Measurements from ENCODE around the gene SSX2IP. TPM values are rescaled to one million over a fixed set of nuclear protein-coding genes. Genes with fewer than 3 reads are reported as not detected.

Gene SSX2IP
- total RNA-seq, 4 donors from 2014 or later: 1.5 to 3.9 (median 3.2) TPM

DNA sequence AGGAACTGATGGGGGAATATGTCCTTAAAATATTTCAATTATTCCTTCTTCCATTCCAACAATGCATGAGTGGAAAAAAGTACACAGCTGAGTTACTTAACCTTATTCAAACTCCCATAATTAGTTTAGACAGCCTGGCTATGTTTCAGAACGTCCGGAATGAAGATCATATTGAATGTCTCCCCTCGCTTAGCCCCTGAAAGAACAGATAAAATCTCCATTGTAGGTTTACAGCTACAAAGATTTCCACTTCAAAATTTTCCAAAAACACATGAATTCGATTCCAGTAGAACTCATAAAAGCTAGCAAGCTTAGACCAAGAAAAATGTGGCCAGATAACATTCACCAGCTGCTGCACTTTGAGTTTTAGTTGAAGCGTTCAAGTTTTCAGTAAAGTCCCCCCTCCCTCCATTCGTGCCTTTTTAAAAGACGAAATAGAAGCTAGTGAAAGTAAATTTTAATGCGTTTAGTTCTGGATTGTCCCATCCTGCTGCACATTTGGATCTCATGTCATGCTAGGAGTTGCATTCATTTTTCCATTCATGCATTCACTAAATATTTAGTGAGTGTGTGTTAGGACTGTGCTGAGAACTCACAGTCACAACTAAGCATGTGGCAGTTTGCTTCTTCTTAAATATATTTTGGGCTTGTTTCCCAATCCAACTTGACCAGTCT, 29.4 kb upstream of the SSX2IP start:
- TF ChIP-seq, protein P1, sequence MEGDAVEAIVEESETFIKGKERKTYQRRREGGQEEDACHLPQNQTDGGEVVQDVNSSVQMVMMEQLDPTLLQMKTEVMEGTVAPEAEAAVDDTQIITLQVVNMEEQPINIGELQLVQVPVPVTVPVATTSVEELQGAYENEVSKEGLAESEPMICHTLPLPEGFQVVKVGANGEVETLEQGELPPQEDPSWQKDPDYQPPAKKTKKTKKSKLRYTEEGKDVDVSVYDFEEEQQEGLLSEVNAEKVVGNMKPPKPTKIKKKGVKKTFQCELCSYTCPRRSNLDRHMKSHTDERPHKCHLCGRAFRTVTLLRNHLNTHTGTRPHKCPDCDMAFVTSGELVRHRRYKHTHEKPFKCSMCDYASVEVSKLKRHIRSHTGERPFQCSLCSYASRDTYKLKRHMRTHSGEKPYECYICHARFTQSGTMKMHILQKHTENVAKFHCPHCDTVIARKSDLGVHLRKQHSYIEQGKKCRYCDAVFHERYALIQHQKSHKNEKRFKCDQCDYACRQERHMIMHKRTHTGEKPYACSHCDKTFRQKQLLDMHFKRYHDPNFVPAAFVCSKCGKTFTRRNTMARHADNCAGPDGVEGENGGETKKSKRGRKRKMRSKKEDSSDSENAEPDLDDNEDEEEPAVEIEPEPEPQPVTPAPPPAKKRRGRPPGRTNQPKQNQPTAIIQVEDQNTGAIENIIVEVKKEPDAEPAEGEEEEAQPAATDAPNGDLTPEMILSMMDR (IDR thresholded peaks at IDR 0.05; ENCODE audit: low read depth): no peak

DNA sequence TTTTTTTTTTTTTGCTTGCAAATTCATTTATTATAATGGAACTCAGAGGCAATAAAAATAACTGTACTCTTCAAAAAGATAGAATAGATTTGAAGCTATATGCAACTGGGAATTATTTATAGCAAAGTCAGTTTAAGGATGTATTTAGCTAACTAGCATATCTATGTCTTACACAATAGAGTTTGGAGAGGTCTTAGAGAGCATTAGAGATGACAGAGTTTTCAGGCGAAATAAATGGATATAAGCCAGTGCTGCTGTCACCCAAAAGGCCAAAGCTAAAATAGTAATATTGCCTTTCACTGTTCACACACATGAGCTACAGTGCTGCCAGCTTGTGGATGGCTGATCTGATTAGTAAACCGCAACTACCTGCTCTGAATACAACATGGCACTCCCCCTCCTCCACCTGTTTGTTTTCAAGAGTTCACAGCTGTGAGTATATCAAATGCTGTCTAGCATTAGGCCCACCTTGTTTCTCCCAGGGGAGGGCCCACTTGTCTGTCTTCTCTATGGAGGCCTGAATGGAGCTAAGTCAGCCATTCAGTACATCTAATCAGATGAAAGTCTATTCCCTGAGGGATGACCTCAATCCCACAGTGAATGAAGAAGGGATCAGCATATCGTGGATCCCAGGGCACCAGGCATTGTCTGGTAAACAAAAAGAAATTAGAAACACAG, 25.2 kb upstream of the SSX2IP start:
- TF ChIP-seq, protein P1 (IDR thresholded peaks at IDR 0.05; ENCODE audit: low read depth): no peak

DNA sequence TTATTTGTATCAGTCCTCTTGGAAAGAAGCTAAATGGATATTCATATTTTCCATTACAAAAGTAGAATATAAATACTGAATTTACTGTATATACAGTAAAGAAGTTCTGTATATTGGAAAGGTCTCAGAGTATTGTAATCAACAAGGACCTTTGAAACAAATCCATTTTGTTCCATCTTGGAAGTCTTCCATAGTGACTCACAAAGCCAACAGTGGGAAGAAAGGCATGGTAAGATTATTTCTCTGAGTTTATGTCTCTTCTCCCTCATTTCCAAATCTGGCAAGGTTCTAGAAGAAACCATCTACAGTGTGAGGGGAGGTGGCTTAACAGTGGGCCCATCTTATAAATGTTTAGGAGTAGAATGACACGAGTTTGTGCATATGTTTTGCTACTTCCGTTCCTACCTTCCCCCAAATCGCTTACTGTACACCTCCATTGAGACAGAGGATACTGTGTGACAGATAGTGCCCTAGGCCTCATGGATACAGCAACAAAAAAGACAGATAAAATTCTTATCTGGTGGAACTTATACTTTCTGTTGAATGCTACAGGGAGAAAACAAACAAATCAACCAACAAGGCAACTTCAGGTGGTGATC, 22.1 kb upstream of the SSX2IP start:
- TF ChIP-seq, protein P1 (IDR thresholded peaks at IDR 0.05; ENCODE audit: low read depth): no peak

DNA sequence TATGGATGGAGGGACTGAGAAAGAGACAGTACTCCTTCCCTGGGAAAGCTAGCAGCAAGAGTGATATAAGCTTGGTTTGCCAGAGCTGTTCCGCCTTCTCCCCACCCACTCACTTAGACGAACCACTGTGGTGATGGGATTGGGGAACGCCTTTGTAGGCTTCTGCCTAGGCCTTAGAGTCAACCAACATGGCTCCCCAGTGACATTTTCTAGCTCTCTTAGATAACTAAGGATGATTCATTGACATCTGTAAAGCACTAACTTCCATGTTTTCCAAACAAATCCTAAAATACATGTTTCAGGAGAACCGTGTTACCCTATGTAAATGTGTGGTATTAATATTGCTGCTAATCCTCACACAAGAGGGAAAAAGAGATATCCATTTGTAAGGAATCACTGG, 21.6 kb upstream of the SSX2IP start:
- TF ChIP-seq, protein P1 (IDR thresholded peaks at IDR 0.05; ENCODE audit: low read depth): no peak

DNA sequence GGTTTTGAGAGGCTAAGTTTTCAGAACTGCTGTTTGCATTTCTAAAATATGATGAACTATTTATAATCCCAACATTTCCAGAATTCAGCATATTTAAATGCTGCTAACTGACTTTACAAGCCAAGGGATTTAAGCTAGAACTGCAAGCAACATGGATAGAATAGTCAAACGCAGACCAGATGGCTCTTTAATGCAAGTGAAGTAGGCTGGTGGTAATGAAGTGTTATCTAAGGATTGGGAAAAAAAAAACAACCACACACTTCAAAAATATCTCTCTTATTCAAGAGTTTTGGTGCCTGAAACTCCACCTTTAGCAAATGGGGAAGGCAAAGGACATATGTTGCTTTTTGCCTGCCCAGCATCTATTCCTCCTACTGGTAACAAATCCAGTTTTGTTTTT, 20.9 kb upstream of the SSX2IP start:
- TF ChIP-seq, protein P1 (IDR thresholded peaks at IDR 0.05; ENCODE audit: low read depth): no peak

DNA sequence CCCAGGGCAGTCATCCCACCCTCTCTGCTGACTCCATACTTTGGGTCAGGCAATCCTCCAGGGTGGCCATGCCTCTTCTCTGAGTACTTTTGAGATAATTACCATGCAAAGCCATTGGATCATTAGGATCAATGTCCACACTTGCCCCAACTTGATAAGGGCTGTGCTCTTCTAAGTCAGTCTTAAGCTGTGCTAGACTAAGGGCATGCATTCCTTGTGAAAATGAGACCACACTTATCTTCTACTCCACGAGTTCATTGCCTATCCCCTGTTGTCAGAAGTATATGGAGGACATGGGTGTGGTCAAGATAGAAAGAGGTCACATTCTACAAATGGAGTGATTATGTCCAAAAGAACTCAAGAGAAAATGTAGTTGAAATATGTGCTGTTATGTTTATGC, 18.9 kb upstream of the SSX2IP start:
- TF ChIP-seq, protein P1 (IDR thresholded peaks at IDR 0.05; ENCODE audit: low read depth): no peak

DNA sequence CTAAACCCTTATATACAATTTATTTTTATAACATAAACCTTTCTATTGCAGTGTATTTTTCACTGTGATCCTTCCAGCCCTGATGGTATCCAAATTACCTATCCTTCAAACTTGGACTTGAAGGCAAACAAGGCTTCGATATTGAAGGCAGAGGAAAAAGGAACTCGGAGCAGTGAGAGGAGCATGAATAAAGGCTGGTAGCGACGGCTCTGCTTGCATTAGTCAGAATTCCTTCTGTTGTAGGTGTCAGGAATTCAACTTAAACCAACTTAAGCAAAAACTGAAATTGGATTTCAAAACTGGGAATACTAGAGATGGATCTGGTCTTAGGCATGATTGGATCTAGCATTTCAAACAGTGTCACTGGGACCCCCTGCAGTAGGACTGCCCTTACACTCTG, 17.8 kb upstream of the SSX2IP start:
- TF ChIP-seq, protein P1 (IDR thresholded peaks at IDR 0.05; ENCODE audit: low read depth): no peak
